Mucosa of rectum (tissue), 2 donors: ENCODE results near the gene DES.
A peak's percentile ranks its signal among the peaks of the same experiment; 100 is the strongest.

Experiments used
- H3K27ac ChIP-seq, 2 donors: one replicate each; pipeline ENCODE4 v1.7.0; 2013; ENCODE audit warnings: inconsistent platforms in 2 of 2, low read depth in 2 of 2, low read length in 2 of 2
- H3K27me3 ChIP-seq, 2 donors: one replicate each; pipeline ENCODE4 v1.7.0; 2013; ENCODE audit warnings: low read length in 2 of 2; ENCODE audit not compliant: control insufficient read depth in 2 of 2, insufficient read depth in 2 of 2
- H3K36me3 ChIP-seq, 2 donors: one replicate each; pipeline ENCODE4 v1.7.0; 2013; ENCODE audit warnings: low read length in 2 of 2; ENCODE audit not compliant: control insufficient read depth in 2 of 2, insufficient read depth in 2 of 2
- H3K4me1 ChIP-seq, 2 donors: one replicate each; pipeline ENCODE4 v1.7.0; 2013; ENCODE audit warnings: low read length in 2 of 2, mild to moderate bottlenecking in 1 of 2; ENCODE audit not compliant: control insufficient read depth in 2 of 2, insufficient read depth in 2 of 2
- H3K4me3 ChIP-seq, 2 donors: one replicate each; pipeline ENCODE4 v1.7.0; 2013; ENCODE audit warnings: low read length in 2 of 2
- H3K9ac ChIP-seq, 2 donors: one replicate each; pipeline ENCODE4 v1.7.0; 2013; ENCODE audit warnings: low read length in 2 of 2, low read depth in 1 of 2, mild to moderate bottlenecking in 1 of 2
- H3K9me3 ChIP-seq, 2 donors: one replicate each; pipeline ENCODE4 v1.7.0; 2013; ENCODE audit warnings: low read length in 2 of 2; ENCODE audit not compliant: control insufficient read depth in 2 of 2
- donor health status: healthy.
- donor health status: Normal muscosa, but diverticular disease.

Gene DES

GRCh38 chr2:219462349-219462748 is 44.2 kb downstream of the DES start:
- no peak overlapping the region for H3K9ac ChIP-seq
- no peak overlapping the region for H3K4me3 ChIP-seq
- H3K9me3 ChIP-seq = no peaks in the 10 kb centered on the region
- no peaks in the 10 kb centered on the region for H3K27me3 ChIP-seq
- H3K27ac ChIP-seq = peak overlapping the region in 1 of 2 donors; percentile 52
- H3K36me3 ChIP-seq = no peaks in the 10 kb centered on the region
- H3K4me1 ChIP-seq = peaks cover 0 to 2% of the 10 kb centered on the region in 2 donors

GRCh38 chr2:219464286-219465032 is 46.3 kb downstream of the DES start:
- Histone ChIP-seq H3K27me3 (no peaks in the 10 kb centered on the region), H3K9me3 (no peaks in the 10 kb centered on the region), H3K36me3 (no peaks in the 10 kb centered on the region), H3K4me3 (no peak overlapping the region), H3K27ac (no peak overlapping the region), H3K4me1 (no peaks in the 10 kb centered on the region), H3K9ac (no peak overlapping the region)

GRCh38 chr2:219465659-219466561 is 47.7 kb downstream of the DES start:
- Histone ChIP-seq H3K4me1 (no peaks in the 10 kb centered on the region), H3K9me3 (no peaks in the 10 kb centered on the region), H3K36me3 (no peaks in the 10 kb centered on the region), H3K27me3 (no peaks in the 10 kb centered on the region), H3K27ac (no peak overlapping the region), H3K4me3 (no peak overlapping the region), H3K9ac (no peak overlapping the region)

- Histone ChIP-seq H3K36me3 (no peaks in the 10 kb centered on the region), H3K9ac (no peak overlapping the region), H3K4me1 (no peaks in the 10 kb centered on the region), H3K9me3 (no peaks in the 10 kb centered on the region), H3K27me3 (peaks cover 0 to 2% of the 10 kb centered on the region in 2 donors), H3K27ac (no peak overlapping the region), H3K4me3 (no peak overlapping the region)
Observed at GRCh38 chr2:219466816-219467735, 48.9 kb downstream of the DES start.

GRCh38 chr2:219467736-219468075 is 49.5 kb downstream of the DES start:
- no peaks in the 10 kb centered on the region for H3K4me1 ChIP-seq
- no peak overlapping the region for H3K9ac ChIP-seq
- no peaks in the 10 kb centered on the region for H3K9me3 ChIP-seq
- no peak overlapping the region for H3K27ac ChIP-seq
- H3K4me3 ChIP-seq = no peak overlapping the region
- no peaks in the 10 kb centered on the region for H3K36me3 ChIP-seq
- H3K27me3 ChIP-seq = peaks cover 0 to 2% of the 10 kb centered on the region in 2 donors

GRCh38 chr2:219468410-219469185 is 50.4 kb downstream of the DES start:
- H3K9me3 ChIP-seq = no peaks in the 10 kb centered on the region
- no peak overlapping the region for H3K9ac ChIP-seq
- peaks cover 0 to 2% of the 10 kb centered on the region in 2 donors for H3K27me3 ChIP-seq
- H3K4me1 ChIP-seq = no peaks in the 10 kb centered on the region
- no peak overlapping the region for H3K4me3 ChIP-seq
- no peaks in the 10 kb centered on the region for H3K36me3 ChIP-seq
- no peak overlapping the region for H3K27ac ChIP-seq

- Histone ChIP-seq H3K27ac (no peak overlapping the region), H3K4me3 (no peak overlapping the region), H3K4me1 (no peaks in the 10 kb centered on the region), H3K36me3 (no peaks in the 10 kb centered on the region), H3K9ac (no peak overlapping the region), H3K9me3 (no peaks in the 10 kb centered on the region), H3K27me3 (peaks cover 0 to 2% of the 10 kb centered on the region in 2 donors)
Observed at GRCh38 chr2:219469186-219469724, 51.1 kb downstream of the DES start.

GRCh38 chr2:219470429-219470828 is 52.3 kb downstream of the DES start:
- Histone ChIP-seq H3K36me3 (no peaks in the 10 kb centered on the region), H3K4me1 (no peaks in the 10 kb centered on the region), H3K27ac (no peak overlapping the region), H3K9ac (no peak overlapping the region), H3K4me3 (no peak overlapping the region), H3K27me3 (peaks cover 0 to 2% of the 10 kb centered on the region in 2 donors), H3K9me3 (no peaks in the 10 kb centered on the region)
